ENCODE measurements around the gene TNRC18. TPM values are rescaled to one million over a fixed set of nuclear protein-coding genes. Genes with fewer than 3 reads are reported as not detected.

Gene TNRC18
- total RNA-seq, 1 experiment from 2014 or later = 44.3 TPM

DNA sequence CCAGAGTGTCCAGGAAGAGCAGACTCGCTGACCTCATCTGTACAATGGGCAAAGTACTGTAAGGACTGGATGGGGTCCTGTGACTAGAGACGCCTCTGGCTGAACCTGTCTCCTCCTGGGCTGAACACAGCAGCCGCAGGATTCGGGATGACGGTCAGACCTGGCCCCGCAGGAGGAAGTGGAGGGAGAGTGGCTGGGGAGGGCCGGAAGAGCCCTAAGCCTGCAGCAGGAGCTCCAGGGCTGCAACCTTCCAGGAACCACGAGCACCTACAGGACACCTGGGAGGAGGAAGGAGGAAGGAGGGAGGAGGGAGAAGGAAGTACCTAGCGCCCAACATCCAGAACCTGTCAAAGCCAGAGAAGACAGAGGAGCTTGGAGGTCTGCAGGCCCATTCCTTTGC is 30.3 kb downstream of the TNRC18 start:
- no peaks in the 10 kb centered on the region for H3K27me3 ChIP-seq (ENCODE audit: control insufficient read depth, insufficient read depth, low read length)
- no peak overlapping the region for H3K4me3 ChIP-seq (ENCODE audit: insufficient read depth, low read depth, low read length)
- peak; percentile 24 for DNase-seq
- H3K36me3 ChIP-seq (replicated peaks; ENCODE audit: control insufficient read depth, insufficient read depth, low read length) = no peaks in the 10 kb centered on the region; the same call in 1 of the 2 replicates

- DNase-seq = peak; percentile 19
- no peak overlapping the region for H3K4me3 ChIP-seq (ENCODE audit: insufficient read depth, low read depth, low read length)
- no peaks in the 10 kb centered on the region; the same call in 1 of the 2 replicates for H3K36me3 ChIP-seq (replicated peaks; ENCODE audit: control insufficient read depth, insufficient read depth, low read length)
- no peaks in the 10 kb centered on the region for H3K27me3 ChIP-seq (ENCODE audit: control insufficient read depth, insufficient read depth, low read length)
These were observed 32.7 kb downstream of the TNRC18 start for GRCh38 chr7:5390918-5391317.

DNA sequence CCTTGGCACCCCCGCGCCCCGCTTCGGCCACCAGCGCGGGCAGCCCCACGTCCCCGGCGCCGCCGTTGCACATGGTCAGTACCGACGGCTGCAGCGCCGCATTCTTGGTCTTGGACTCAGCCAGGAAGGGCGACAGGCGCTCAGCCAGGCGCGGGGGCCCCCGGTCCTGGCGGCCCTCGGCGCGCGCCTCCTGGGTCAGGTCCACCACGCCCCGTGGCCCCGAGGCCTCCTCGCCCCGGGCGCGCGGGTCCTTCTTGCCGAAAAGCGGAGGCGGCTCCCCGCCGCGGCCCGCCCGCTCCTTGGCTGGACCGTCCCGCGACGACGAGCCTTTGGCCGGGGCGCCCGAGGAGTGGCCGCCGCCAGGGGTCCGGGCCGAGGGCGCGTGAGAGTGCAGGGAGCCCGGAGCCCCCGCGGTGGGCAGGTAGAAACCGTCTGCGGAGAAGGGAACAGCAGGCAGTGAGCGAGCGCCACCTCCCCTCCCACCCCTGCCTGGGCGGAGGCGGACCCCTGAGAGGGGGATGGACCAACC is 34.7 kb downstream of the TNRC18 start:
- no peaks in the 10 kb centered on the region; the same call in 1 of the 2 replicates for H3K36me3 ChIP-seq (replicated peaks; ENCODE audit: control insufficient read depth, insufficient read depth, low read length)
- H3K4me3 ChIP-seq (ENCODE audit: insufficient read depth, low read depth, low read length) = no peak overlapping the region
- DNase-seq = peak; percentile 91
- no peaks in the 10 kb centered on the region for H3K27me3 ChIP-seq (ENCODE audit: control insufficient read depth, insufficient read depth, low read length)

GRCh38 chr7:5388273-5388901 is 35.2 kb downstream of the TNRC18 start:
- peak; percentile 89 for DNase-seq

GRCh38 chr7:5387711-5388245 is 35.9 kb downstream of the TNRC18 start:
- Histone ChIP-seq H3K27me3 (ENCODE audit: control insufficient read depth, insufficient read depth, low read length) (no peaks in the 10 kb centered on the region), H3K36me3 (replicated peaks; ENCODE audit: control insufficient read depth, insufficient read depth, low read length) (no peaks in the 10 kb centered on the region), H3K4me3 (ENCODE audit: insufficient read depth, low read depth, low read length) (no peak overlapping the region)
- peak; percentile 76 for DNase-seq

More at GRCh38 chr7:5388273-5388901, 35.2 kb downstream of the TNRC18 start:
- no peaks in the 10 kb centered on the region for H3K27me3 ChIP-seq (ENCODE audit: control insufficient read depth, insufficient read depth, low read length)
- no peak overlapping the region for H3K4me3 ChIP-seq (ENCODE audit: insufficient read depth, low read depth, low read length)
- H3K36me3 ChIP-seq (replicated peaks; ENCODE audit: control insufficient read depth, insufficient read depth, low read length) = no peaks in the 10 kb centered on the region; the same call in 1 of the 2 replicates

GRCh38 chr7:5384618-5385017 is 39.0 kb downstream of the TNRC18 start:
- no peak for DNase-seq
- H3K36me3 ChIP-seq (replicated peaks; ENCODE audit: control insufficient read depth, insufficient read depth, low read length) = no peaks in the 10 kb centered on the region
- H3K27me3 ChIP-seq (ENCODE audit: control insufficient read depth, insufficient read depth, low read length) = no peaks in the 10 kb centered on the region
- H3K4me3 ChIP-seq (ENCODE audit: insufficient read depth, low read depth, low read length) = no peak overlapping the region

- Histone ChIP-seq H3K27me3 (ENCODE audit: control insufficient read depth, insufficient read depth, low read length) (no peaks in the 10 kb centered on the region), H3K36me3 (replicated peaks; ENCODE audit: control insufficient read depth, insufficient read depth, low read length) (no peaks in the 10 kb centered on the region), H3K4me3 (ENCODE audit: insufficient read depth, low read depth, low read length) (no peak overlapping the region)
- DNase-seq = peak; percentile 26
These were observed 40.1 kb downstream of the TNRC18 start for GRCh38 chr7:5383314-5384098.

- H3K4me3 ChIP-seq (ENCODE audit: insufficient read depth, low read depth, low read length) = no peak overlapping the region
- H3K27me3 ChIP-seq (ENCODE audit: control insufficient read depth, insufficient read depth, low read length) = no peaks in the 10 kb centered on the region
- peak; percentile 91 for DNase-seq
- H3K36me3 ChIP-seq (replicated peaks; ENCODE audit: control insufficient read depth, insufficient read depth, low read length) = no peaks in the 10 kb centered on the region
These were observed 41.2 kb downstream of the TNRC18 start for GRCh38 chr7:5382281-5382892.

GRCh38 chr7:5381071-5381772 is 42.4 kb downstream of the TNRC18 start:
- Histone ChIP-seq H3K27me3 (ENCODE audit: control insufficient read depth, insufficient read depth, low read length) (no peaks in the 10 kb centered on the region), H3K36me3 (replicated peaks; ENCODE audit: control insufficient read depth, insufficient read depth, low read length) (no peaks in the 10 kb centered on the region), H3K4me3 (ENCODE audit: insufficient read depth, low read depth, low read length) (no peak overlapping the region)
- no peak for DNase-seq

DNA sequence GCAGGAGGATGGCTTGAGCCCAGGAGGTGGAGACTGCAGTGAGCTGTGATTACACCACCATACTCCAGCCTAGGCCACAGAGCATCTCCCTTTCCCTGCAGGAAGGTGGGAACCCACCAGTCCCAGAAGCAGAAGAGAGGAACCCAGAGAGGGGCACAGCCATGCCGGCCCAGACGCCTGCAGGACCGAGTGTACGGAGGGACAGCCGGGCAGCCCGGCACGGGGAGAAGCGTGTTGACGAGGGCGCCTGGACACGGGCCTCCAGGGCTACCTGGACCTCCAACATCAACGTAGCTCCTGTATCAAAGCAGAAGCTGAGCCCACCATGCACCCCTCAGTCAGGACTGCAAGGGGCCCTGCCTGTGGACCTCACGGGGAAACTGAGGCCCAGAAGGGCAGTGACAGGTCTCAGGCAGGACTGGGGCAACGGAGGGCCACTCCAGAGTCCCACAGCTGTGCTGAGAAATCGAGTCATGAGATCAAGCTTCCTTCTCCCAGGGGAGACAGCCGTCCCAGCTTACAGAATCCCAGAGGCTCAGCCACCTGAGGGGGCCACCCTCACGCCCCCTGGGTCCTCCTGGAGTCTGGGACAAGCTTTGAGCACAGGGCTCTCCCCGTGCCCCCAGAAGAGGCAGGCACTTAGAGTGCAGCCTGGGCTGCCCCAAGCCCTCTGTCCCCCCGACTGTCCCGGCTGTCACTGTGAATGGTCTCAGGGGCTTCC is 43.1 kb downstream of the TNRC18 start:
- Histone ChIP-seq H3K27me3 (ENCODE audit: control insufficient read depth, insufficient read depth, low read length) (no peaks in the 10 kb centered on the region), H3K36me3 (replicated peaks; ENCODE audit: control insufficient read depth, insufficient read depth, low read length) (no peaks in the 10 kb centered on the region), H3K4me3 (ENCODE audit: insufficient read depth, low read depth, low read length) (no peak overlapping the region)
- no peak for DNase-seq

GRCh38 chr7:5379546-5379945 is 44.1 kb downstream of the TNRC18 start:
- no peak for DNase-seq
- Histone ChIP-seq H3K36me3 (replicated peaks; ENCODE audit: control insufficient read depth, insufficient read depth, low read length) (no peaks in the 10 kb centered on the region), H3K27me3 (ENCODE audit: control insufficient read depth, insufficient read depth, low read length) (no peaks in the 10 kb centered on the region), H3K4me3 (ENCODE audit: insufficient read depth, low read depth, low read length) (no peak overlapping the region)

- no peak for DNase-seq
- Histone ChIP-seq H3K4me3 (ENCODE audit: insufficient read depth, low read depth, low read length) (no peak overlapping the region), H3K27me3 (ENCODE audit: control insufficient read depth, insufficient read depth, low read length) (no peaks in the 10 kb centered on the region), H3K36me3 (replicated peaks; ENCODE audit: control insufficient read depth, insufficient read depth, low read length) (no peaks in the 10 kb centered on the region)
These were observed 45.8 kb downstream of the TNRC18 start for GRCh38 chr7:5377816-5378215.

DNA sequence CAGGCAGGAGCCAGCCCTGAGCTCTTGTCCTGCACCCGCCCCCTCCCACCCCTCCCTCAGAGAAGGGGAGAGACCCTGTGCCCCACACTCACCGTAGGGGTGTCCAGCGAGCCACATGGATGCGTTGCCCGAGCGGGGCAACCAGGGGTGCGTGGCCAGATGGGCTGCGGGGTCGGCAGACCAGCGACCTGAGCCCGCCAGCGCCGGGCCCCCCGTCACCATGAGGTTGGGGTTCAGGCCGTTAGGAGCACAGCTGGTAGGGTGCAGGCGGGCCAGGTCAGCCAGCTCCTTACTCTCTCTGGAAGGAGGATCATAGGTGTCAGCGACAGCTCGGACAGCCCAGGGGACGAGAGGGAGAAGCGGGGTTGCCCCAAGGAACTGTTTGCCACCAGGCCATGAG is 46.4 kb downstream of the TNRC18 start:
- H3K27me3 ChIP-seq (ENCODE audit: control insufficient read depth, insufficient read depth, low read length) = no peaks in the 10 kb centered on the region
- no peak for DNase-seq
- no peak overlapping the region for H3K4me3 ChIP-seq (ENCODE audit: insufficient read depth, low read depth, low read length)
- no peaks in the 10 kb centered on the region for H3K36me3 ChIP-seq (replicated peaks; ENCODE audit: control insufficient read depth, insufficient read depth, low read length)

Data from H7 (cell line).